ENCODE data around the gene ANKRD29. TPM values are rescaled to one million over a fixed set of nuclear protein-coding genes. Genes with fewer than 3 reads are reported as not detected.

The ANKRD29 gene
- total and polyA plus RNA-seq, 2 donors (not counting 1 experiment from before 2014, with no cell fraction given), result 2.0 to 6.9 TPM

DNA sequence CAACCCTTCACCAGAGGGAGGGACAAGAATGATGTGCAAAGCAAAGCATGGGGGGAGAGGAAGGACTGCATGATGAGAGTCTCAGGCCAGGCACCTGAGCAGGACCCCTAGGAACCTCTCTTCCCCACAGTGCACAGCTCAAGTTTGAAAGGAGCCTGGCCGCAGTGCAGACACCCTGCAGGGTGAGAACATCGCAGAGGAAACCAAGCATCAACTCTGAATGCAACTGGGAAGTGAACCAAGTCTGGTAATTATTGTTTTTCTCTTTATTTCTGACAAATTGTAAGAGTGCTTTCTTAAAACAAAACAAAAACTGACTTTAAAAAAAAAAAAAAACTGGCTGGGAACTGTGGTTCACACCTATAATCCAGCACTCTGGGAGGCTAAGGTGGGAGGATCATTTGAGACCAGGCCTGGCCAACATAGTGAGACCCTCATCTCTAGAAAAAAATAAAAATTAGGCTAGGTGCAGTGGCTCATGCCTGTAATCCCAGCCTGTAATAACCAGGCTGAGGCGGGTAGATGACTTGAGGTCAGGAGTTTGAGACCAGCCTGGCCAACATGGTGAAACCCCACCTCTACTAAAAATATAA lies 91.7 kb downstream of the ANKRD29 start:
- Histone ChIP-seq H3K27me3 (ENCODE audit: control insufficient read depth, insufficient read depth, low read length) (no peaks in the 10 kb centered on the region), H2AFZ (ENCODE audit: low read length) (no peak overlapping the region), H3K4me2 (ENCODE audit: extremely low read depth, insufficient read depth, low read length) (no peak overlapping the region), H3K9ac (ENCODE audit: insufficient read depth, low read length) (no peak overlapping the region), H3K4me3 (replicated peaks in 1 of 4; ENCODE audit: control extremely low read depth in 1 of 4, insufficient read depth in 1 of 4, low read depth in 3 of 4, low read length in 4 of 4) (no peak overlapping the region), H3K79me2 (ENCODE audit: control insufficient read depth, insufficient read depth, low read length) (no peaks in the 10 kb centered on the region), H4K20me1 (ENCODE audit: control insufficient read depth, extremely low read depth, insufficient read depth, low read length) (no peaks in the 10 kb centered on the region), H3K9me3 (ENCODE audit: control insufficient read depth, insufficient read depth, low read depth, low read length) (no peaks in the 10 kb centered on the region), H3K27ac (ENCODE audit: insufficient read depth, low read length) (no peak overlapping the region), H3K4me1 (ENCODE audit: control insufficient read depth, extremely low read depth, insufficient read depth, low read length) (peaks cover 2% of the 10 kb centered on the region), H3K36me3 (ENCODE audit: control insufficient read depth, insufficient read depth, low read length) (peaks cover 9% of the 10 kb centered on the region)
- TF ChIP-seq EZH2 (IDR thresholded peaks at IDR 0.05; ENCODE audit: low read length, missing control alignments), result no peak
- TF ChIP-seq, protein P1, sequence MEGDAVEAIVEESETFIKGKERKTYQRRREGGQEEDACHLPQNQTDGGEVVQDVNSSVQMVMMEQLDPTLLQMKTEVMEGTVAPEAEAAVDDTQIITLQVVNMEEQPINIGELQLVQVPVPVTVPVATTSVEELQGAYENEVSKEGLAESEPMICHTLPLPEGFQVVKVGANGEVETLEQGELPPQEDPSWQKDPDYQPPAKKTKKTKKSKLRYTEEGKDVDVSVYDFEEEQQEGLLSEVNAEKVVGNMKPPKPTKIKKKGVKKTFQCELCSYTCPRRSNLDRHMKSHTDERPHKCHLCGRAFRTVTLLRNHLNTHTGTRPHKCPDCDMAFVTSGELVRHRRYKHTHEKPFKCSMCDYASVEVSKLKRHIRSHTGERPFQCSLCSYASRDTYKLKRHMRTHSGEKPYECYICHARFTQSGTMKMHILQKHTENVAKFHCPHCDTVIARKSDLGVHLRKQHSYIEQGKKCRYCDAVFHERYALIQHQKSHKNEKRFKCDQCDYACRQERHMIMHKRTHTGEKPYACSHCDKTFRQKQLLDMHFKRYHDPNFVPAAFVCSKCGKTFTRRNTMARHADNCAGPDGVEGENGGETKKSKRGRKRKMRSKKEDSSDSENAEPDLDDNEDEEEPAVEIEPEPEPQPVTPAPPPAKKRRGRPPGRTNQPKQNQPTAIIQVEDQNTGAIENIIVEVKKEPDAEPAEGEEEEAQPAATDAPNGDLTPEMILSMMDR (conservative IDR thresholded peaks at IDR 0.05 in 1 of 2, IDR thresholded peaks at IDR 0.05 in 1 of 2; ENCODE audit: low read depth in 1 of 2, low read length in 2 of 2), result no peak
- DNase-seq (ENCODE audit: low read depth in 2 of 2), result no peak

DNA sequence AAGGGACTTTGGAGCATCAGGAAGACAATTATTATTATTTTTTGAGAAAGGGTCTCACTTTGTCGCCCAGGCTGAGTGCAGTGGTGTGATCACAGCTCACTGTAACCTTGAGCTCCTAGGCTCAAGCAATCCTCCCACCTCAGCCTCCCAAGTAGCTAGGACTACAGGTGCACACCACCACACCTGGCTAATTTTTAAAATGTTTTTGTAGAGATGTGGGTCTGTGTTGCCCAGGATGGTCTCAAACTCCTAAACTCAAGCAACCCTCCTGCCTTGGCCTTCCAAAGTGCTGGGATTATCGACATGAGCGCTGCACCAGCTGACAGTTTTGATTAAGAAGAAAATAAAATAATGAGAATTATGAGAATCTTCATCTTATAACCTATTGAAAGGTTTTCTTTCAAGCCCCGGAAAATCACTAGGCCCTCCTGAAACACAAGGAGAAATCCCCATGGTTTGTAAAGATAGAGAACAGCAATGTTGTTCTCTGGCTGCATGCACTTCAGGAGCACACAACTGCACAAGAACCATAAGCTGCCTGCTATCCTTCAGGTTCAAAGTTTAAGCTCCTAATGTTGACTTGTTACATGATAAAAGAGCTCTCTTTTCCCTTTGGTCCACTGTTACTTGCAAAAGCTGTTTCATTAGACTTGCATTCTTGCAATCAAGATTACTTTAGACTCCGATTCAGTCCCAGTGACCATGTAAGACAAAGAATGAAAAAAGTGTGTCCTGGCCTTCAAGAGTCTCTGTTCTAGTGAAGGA lies 93.2 kb downstream of the ANKRD29 start:
- no peak for TF ChIP-seq EZH2 (IDR thresholded peaks at IDR 0.05; ENCODE audit: low read length, missing control alignments)
- TF ChIP-seq, protein P1 (conservative IDR thresholded peaks at IDR 0.05 in 1 of 2, IDR thresholded peaks at IDR 0.05 in 1 of 2; ENCODE audit: low read depth in 1 of 2, low read length in 2 of 2), result no peak

GRCh38 chr18:23568281-23569138 lies 94.2 kb downstream of the ANKRD29 start:
- no peaks in the 10 kb centered on the region for H3K79me2 ChIP-seq (ENCODE audit: control insufficient read depth, insufficient read depth, low read length)
- H3K27me3 ChIP-seq (ENCODE audit: control insufficient read depth, insufficient read depth, low read length), result no peaks in the 10 kb centered on the region
- TF ChIP-seq, protein P1 (conservative IDR thresholded peaks at IDR 0.05 in 1 of 2, IDR thresholded peaks at IDR 0.05 in 1 of 2; ENCODE audit: low read depth in 1 of 2, low read length in 2 of 2), result no peak
- TF ChIP-seq EZH2 (IDR thresholded peaks at IDR 0.05; ENCODE audit: low read length, missing control alignments), result no peak
- no peak overlapping the region for H3K4me2 ChIP-seq (ENCODE audit: extremely low read depth, insufficient read depth, low read length)
- H3K4me3 ChIP-seq (replicated peaks in 1 of 4; ENCODE audit: control extremely low read depth in 1 of 4, insufficient read depth in 1 of 4, low read depth in 3 of 4, low read length in 4 of 4), result no peak overlapping the region
- peaks cover 9% of the 10 kb centered on the region for H3K36me3 ChIP-seq (ENCODE audit: control insufficient read depth, insufficient read depth, low read length)
- H4K20me1 ChIP-seq (ENCODE audit: control insufficient read depth, extremely low read depth, insufficient read depth, low read length), result no peaks in the 10 kb centered on the region
- no peak overlapping the region for H3K9ac ChIP-seq (ENCODE audit: insufficient read depth, low read length)
- peaks cover 3% of the 10 kb centered on the region for H3K4me1 ChIP-seq (ENCODE audit: control insufficient read depth, extremely low read depth, insufficient read depth, low read length)
- DNase-seq (ENCODE audit: low read depth in 2 of 2), result no peak
- no peak overlapping the region for H3K27ac ChIP-seq (ENCODE audit: insufficient read depth, low read length)
- H3K9me3 ChIP-seq (ENCODE audit: control insufficient read depth, insufficient read depth, low read depth, low read length), result no peaks in the 10 kb centered on the region
- no peak overlapping the region for H2AFZ ChIP-seq (ENCODE audit: low read length)

More for the DNA sequence above, 93.2 kb downstream of the ANKRD29 start:
- H3K36me3 ChIP-seq (ENCODE audit: control insufficient read depth, insufficient read depth, low read length), result peaks cover 9% of the 10 kb centered on the region
- no peak overlapping the region for H3K4me2 ChIP-seq (ENCODE audit: extremely low read depth, insufficient read depth, low read length)
- H3K4me1 ChIP-seq (ENCODE audit: control insufficient read depth, extremely low read depth, insufficient read depth, low read length), result peaks cover 2% of the 10 kb centered on the region
- no peaks in the 10 kb centered on the region for H3K9me3 ChIP-seq (ENCODE audit: control insufficient read depth, insufficient read depth, low read depth, low read length)
- no peak overlapping the region for H2AFZ ChIP-seq (ENCODE audit: low read length)
- H3K27ac ChIP-seq (ENCODE audit: insufficient read depth, low read length), result no peak overlapping the region
- no peaks in the 10 kb centered on the region for H3K79me2 ChIP-seq (ENCODE audit: control insufficient read depth, insufficient read depth, low read length)
- no peak overlapping the region for H3K9ac ChIP-seq (ENCODE audit: insufficient read depth, low read length)
- H3K27me3 ChIP-seq (ENCODE audit: control insufficient read depth, insufficient read depth, low read length), result no peaks in the 10 kb centered on the region
- H4K20me1 ChIP-seq (ENCODE audit: control insufficient read depth, extremely low read depth, insufficient read depth, low read length), result no peaks in the 10 kb centered on the region
- no peak overlapping the region for H3K4me3 ChIP-seq (replicated peaks in 1 of 4; ENCODE audit: control extremely low read depth in 1 of 4, insufficient read depth in 1 of 4, low read depth in 3 of 4, low read length in 4 of 4)
- DNase-seq (ENCODE audit: low read depth in 2 of 2), result no peak

Measured in fibroblast of lung (primary cell).